ENCODE results near the gene TTLL5. TPM values are rescaled to one million over a fixed set of nuclear protein-coding genes. Genes with fewer than 3 reads are reported as not detected.

The TTLL5 gene
- polyA plus RNA-seq, 2 of the 4 experiments (the other 2 are of a cell fraction) = 18.8 to 23.7 TPM

- 94% methylated on average over 3 of the region's 3 CpGs for WGBS (ENCODE audit: missing lambda C conversion rate)
- CTCF ChIA-PET = interaction anchor here (0.7 to 1.5 kb wide), 5 partner anchors 11 to 252 kb away, joined by 3 to 10 read pairs (median 3); no protein-coding TSS in a partner anchor
- H3K27ac ChIP-seq = no peak overlapping the region
- H3K9me3 ChIP-seq = peaks cover 8% of the 10 kb centered on the region
- H3K4me1 ChIP-seq = no peaks in the 10 kb centered on the region
- no peak overlapping the region for H3K4me2 ChIP-seq
- TF ChIP-seq TP53 (CRISPR knock-in tag; IDR thresholded peaks at IDR 0.05) = no peak
- no peak for TF ChIP-seq RFX5 (IDR thresholded peaks at IDR 0.05)
- TF ChIP-seq BHLHE40 (IDR thresholded peaks at IDR 0.05; ENCODE audit: low read depth, low read length) = no peak
- TF ChIP-seq NR3C1 (IDR thresholded peaks at IDR 0.05) = no peak
- no peak for DNase-seq (ENCODE audit: low read depth in 1 of 2, low spot score in 1 of 2)
- ATAC-seq = no peak
- no peak overlapping the region for H3K4me3 ChIP-seq
- no peak for FAIRE-seq
- POLR2A ChIA-PET = no interaction called here
Measured at GRCh38 chr14:75727124-75727523, 66.1 kb downstream of the TTLL5 start.

GRCh38 chr14:75732888-75733287 is 71.8 kb downstream of the TTLL5 start:
- WGBS (ENCODE audit: missing lambda C conversion rate) = 89% methylated on average over 3 of the region's 3 CpGs
- TF ChIP-seq SMC3 (IDR thresholded peaks at IDR 0.05) (no peak), MAFK (IDR thresholded peaks at IDR 0.05; ENCODE audit: partially characterized antibody) (peak; percentile 28)
- ChIA-PET CTCF (interaction anchor here (1.1 kb wide), 1 partner anchor 15 kb away, joined by 3 read pairs; no protein-coding TSS in a partner anchor), POLR2A (no interaction called here)
- Histone ChIP-seq H3K27ac (no peak overlapping the region), H3K4me2 (no peak overlapping the region), H3K9me3 (no peaks in the 10 kb centered on the region), H3K4me1 (no peaks in the 10 kb centered on the region; the same call in 1 of the 3 replicates), H3K4me3 (no peak overlapping the region)
- ATAC-seq = no peak
- DNase-seq (ENCODE audit: low read depth in 1 of 2, low spot score in 1 of 2) = no peak
- no peak for FAIRE-seq

GRCh38 chr14:75734854-75735253 is 73.8 kb downstream of the TTLL5 start:
- TF ChIP-seq CBX2 (IDR thresholded peaks at IDR 0.05; ENCODE audit: borderline replicate concordance, low read depth) = no peak
- TF ChIP-seq JUNB (IDR thresholded peaks at IDR 0.05) = no peak
- no peak for TF ChIP-seq HES2 (IDR thresholded peaks at IDR 0.05)
- TF ChIP-seq RARB (CRISPR knock-in tag; IDR thresholded peaks at IDR 0.05) = no peak
- no peak for TF ChIP-seq ELK1 (IDR thresholded peaks at IDR 0.05; ENCODE audit: low read depth, low read length)
- TF ChIP-seq PHF8 (IDR thresholded peaks at IDR 0.05; ENCODE audit: borderline replicate concordance, low read depth) = no peak
- TF ChIP-seq ZSCAN20 (CRISPR knock-in tag; IDR thresholded peaks at IDR 0.05) = no peak
- TF ChIP-seq FOSB (CRISPR knock-in tag; IDR thresholded peaks at IDR 0.05) = no peak
- TF ChIP-seq E2F6 (IDR thresholded peaks at IDR 0.05; ENCODE audit: borderline replicate concordance, low read depth) = no peak
- TF ChIP-seq RCOR1 (IDR thresholded peaks at IDR 0.05; ENCODE audit: low read depth, low read length) = no peak
- TF ChIP-seq BCL3 (IDR thresholded peaks at IDR 0.05) = no peak
- no peak for TF ChIP-seq CTCF (IDR thresholded peaks at IDR 0.05)
- no peak for TF ChIP-seq KDM5A (IDR thresholded peaks at IDR 0.05)
- TF ChIP-seq SMC3 (IDR thresholded peaks at IDR 0.05) = no peak
- TF ChIP-seq PBX3 (IDR thresholded peaks at IDR 0.05) = no peak
- TF ChIP-seq POLR2A (IDR thresholded peaks at IDR 0.05; ENCODE audit: low read length) = no peak
- no peak for TF ChIP-seq ZNF302 (CRISPR knock-in tag; IDR thresholded peaks at IDR 0.05)
- TF ChIP-seq SREBF2 (IDR thresholded peaks at IDR 0.05) = no peak
- TF ChIP-seq MYC (IDR thresholded peaks at IDR 0.05; ENCODE audit: borderline replicate concordance, low read length) = no peak
- H3K9me3 ChIP-seq = no peaks in the 10 kb centered on the region
- FAIRE-seq (no peak), DNase-seq (ENCODE audit: low read depth in 1 of 2, low spot score in 1 of 2) (no peak), ATAC-seq (no peak)
- ChIA-PET POLR2A (no interaction called here), CTCF (interaction anchor here (0.7 to 1.8 kb wide), 3 partner anchors 23 to 24 kb away, joined by 3 to 7 read pairs (median 3); no protein-coding TSS in a partner anchor)
- H3K4me2 ChIP-seq = no peak overlapping the region
- H3K4me1 ChIP-seq = peaks cover 6% of the 10 kb centered on the region; the same call in 2 of the 3 replicates
- no peak overlapping the region for H3K4me3 ChIP-seq
- H3K27ac ChIP-seq = no peak overlapping the region
- 54% methylated on average over 3 of the region's 3 CpGs for WGBS (ENCODE audit: missing lambda C conversion rate)

Data from A549 (cell line).